ENCODE results near the gene PET117.
"Not testable (repeated sequence)": the region's sequence is repeated elsewhere in the genome, so short reads cannot be mapped to it uniquely, and the experiment has no call there.

PET117 gene

DNA sequence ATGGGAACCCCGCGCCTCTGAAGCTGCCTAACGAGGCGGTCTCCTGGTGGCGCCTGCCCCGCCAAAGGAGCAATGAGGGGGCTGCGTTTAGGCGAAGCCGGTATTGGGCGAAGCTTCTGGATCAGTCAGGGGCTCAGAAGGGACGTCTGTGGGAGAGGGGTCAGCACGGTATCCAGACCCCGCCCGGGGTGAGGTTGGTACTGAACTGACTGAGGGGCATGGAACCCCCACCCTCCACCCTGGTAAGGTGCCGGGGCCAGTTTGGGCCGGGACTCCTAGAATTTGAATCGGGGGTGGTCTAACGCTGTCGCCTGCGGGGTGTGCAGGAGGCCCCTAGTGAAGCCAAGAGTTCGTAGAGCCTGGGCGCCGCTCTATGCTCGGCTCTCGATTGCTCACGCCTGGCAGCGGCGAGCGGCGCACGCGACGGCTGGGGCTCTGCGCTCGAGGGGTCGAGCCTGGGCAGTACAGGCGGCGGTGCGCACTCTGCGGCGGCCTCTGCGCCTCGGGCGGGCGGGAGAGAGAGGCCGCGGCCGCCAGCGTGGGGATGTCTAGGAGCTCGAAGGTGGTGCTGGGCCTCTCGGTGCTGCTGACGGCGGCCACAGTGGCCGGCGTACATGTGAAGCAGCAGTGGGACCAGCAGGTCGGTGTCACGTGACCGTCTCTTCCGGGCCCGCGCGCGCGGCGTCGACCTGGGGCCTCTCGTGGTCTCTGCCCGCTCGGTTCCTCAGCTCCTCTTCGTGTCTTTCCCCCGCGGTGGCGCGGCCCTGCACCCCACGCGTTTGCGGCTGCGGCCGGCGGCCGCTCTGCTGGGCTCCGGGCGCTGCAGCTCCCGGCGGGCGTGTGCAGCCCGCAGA is at the start of gene PET117, which contains the start of gene KAT14:
Gene PET117 (plus strand): TSS at position 452 of the 854 bp plus-strand sequence. CDS start 93 bp downstream, at position 545.
Gene KAT14 (plus strand): TSS at position 452 of the 854 bp plus-strand sequence. CDS start 4,798 bp downstream, outside the sequence.
- intact Hi-C loops (cut with DNase I): loop anchor here (5.0 to 10.0 kb wide), 2 partner anchors 147 to 170 kb away; partner anchors contain the start of genes MGME1, SNX5 and ZNF133
- peak; percentile 68 to 96 (median 92) for DNase-seq

DNA sequence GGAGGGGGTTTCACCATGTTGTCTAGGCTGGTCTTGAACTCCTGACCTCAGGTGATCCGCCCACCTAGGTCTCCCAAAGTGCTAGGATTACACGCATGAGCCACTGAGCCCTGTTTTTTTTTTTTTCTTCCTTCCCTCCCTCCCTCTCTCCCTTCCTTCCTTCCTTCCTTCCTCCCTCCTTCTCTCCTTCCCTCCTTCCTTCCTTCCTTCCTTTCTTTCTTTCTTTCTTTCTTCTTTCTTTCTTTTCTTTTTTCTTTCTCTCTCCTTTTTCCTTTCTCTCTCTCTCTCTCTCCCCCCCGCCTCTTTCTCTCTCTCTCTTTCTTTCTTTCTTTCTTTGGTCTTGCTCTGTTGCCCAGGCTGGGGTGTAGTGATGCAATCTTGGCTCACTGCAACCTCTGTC is 49.4 kb upstream of the PET117 start:
- DNase-seq; intact Hi-C loops (cut with DNase I): not testable (repeated sequence)

GRCh38 chr20:18088841-18089240 is 48.8 kb upstream of the PET117 start:
- intact Hi-C loops (cut with DNase I); DNase-seq: not testable (repeated sequence)

DNA sequence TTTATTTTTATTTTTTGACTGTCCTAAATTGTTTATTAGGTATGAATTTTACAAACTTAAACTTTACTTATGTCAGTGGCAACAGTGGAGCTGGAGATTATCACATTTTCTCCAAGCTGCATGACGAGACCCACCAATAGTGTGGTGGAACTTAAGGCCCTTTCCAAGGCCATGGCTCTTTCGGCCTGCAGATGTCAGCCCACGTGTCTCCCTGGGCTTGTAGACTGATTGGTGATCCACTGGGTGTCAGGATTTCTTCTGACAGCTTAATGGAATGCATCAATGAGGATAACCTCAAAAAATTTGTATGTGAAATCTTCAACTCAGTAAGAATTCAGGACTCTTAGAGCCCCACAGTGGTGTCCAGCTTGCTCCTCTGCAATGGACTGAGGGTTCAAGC is 47.6 kb upstream of the PET117 start:
- intact Hi-C loops (cut with DNase I): no loop called here

GRCh38 chr20:18090477-18090876 is 47.2 kb upstream of the PET117 start:
- intact Hi-C loops (cut with DNase I): no loop called here
- peak in 2 of 42 donors; percentile 14 to 22 for DNase-seq

More for the DNA sequence above, 47.6 kb upstream of the PET117 start:
- DNase-seq: peak in 3 of 42 donors; percentile 4 to 43 (median 8)

DNA sequence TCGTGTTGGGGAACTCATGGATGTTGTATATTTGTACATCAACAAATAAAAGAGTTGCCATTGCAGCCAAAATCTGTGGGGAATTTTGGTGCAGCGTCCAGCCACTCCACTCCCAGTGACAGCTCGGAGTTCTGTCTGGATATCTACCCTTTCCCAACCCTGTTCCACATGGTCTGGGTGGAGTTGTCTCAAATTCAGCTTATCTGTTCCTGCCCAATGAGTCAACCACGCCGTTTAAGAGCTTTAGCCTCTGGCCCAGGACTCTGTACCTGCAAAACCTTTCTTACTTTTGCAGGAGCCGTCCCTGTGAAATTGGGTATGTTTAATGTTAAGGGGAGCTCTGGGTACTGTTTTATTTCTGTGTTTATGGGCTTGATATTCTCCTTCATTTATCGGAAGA is 46.0 kb upstream of the PET117 start:
- intact Hi-C loops (cut with DNase I): no loop called here
- peak in 2 of 42 donors; percentile 13 to 26 for DNase-seq

- intact Hi-C loops (cut with DNase I): no loop called here
Observed at GRCh38 chr20:18092890-18093289, 44.8 kb upstream of the PET117 start.

DNA sequence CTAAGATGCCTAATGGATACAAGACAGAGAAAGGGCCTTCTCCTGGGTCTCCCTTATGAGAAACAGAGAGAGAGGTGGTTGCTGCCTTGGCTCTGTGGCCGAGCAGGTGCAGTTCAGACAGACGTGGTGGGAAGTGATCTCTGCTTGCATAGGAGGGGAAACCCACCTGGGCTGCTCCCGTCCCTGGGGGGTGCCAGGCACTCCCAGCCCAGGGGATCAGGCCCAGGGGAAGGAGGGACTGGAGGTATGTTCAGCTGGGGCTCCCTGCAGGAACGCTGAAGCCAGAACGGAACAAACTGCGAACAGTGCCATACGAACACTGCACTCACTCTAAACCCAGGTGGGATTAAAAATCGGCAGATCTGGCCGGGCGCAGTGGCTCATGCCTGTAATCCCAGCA is 44.3 kb upstream of the PET117 start:
- peak in 2 of 42 donors; percentile 17 to 20 for DNase-seq
- intact Hi-C loops (cut with DNase I): no loop called here

More at GRCh38 chr20:18092890-18093289, 44.8 kb upstream of the PET117 start:
- peak in 2 of 42 donors; percentile 2 to 20 for DNase-seq

DNA sequence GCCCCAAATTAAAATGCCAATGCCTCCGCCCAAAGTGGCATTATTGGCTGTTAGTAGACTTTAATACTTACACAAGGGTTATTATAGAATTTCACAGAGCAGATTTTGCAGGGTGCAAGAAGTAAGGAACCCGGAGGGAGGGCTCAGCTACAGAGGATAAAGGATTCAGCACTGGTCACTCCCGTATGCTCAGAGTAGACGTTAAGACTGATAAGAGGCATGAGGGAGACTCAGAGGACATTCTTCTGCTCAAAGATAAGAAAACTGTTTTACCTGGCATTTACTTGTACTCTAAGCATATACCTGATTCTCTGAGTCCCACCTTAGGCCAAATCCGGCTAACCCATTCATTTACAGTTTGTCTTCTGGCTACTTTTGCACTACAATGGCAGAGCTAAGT is 43.5 kb upstream of the PET117 start:
- DNase-seq: peak in 1 of 42 donors; percentile 17
- intact Hi-C loops (cut with DNase I): no loop called here

DNA sequence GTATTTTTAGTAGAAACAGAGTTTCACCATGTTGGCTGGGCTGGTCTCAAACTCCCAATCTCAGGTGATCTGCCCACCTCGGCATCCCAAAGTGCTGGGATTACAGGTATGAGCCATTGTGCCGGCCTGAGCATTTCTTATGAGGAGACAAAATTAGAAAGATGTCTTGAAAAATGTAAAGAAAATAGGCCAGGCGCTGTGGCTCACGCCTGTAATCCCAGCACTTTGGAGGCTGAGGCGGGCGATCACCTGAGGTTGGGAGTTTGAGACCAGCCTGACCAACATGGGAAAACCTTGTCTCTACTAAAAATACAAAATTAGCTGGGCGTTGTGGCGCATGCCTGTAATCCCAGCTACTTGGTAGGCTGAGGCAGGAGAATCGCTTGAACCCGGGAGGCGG is 37.1 kb upstream of the PET117 start:
- DNase-seq: peak in 1 of 42 donors; percentile 31
- intact Hi-C loops (cut with DNase I): not testable (repeated sequence)

DNA sequence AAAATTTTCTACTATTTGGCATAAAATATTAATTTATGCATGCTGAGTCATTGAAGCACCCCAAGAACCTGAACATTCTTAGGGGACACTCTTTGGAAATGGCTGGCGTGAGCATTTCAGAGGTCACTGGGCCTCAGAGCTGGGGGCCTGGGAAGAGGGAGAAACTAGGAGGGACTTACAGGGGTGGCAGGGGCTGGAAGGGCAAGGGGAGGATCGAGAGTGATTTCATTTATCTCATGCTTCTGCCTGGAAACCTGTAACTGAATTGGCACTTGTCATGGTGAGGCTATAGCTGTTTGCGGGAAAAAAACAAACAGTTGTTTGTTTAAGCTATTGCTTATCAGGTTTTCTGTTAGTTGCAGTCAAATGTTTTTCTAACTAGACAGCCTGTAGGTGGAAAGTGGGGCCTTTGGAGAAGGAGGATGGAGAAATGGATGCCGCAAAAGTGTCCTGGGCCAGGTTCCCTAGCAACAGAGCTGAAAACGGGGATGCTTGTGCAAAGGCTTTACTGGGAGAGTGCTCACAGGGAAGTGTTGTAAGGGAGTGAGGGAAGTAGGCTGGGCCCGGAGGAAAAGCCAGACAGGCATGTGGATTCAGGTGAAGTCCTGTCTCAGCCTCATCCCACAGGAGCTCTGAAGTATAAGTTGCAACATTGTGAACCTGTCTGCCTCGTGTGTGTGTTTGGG is 36.4 kb upstream of the PET117 start:
- no peak for DNase-seq

GRCh38 chr20:18103497-18103896 is 34.2 kb upstream of the PET117 start:
- intact Hi-C loops (cut with DNase I): no loop called here
- DNase-seq: no peak

More for the DNA sequence above, 36.4 kb upstream of the PET117 start:
- intact Hi-C loops (cut with DNase I): no loop called here

DNA sequence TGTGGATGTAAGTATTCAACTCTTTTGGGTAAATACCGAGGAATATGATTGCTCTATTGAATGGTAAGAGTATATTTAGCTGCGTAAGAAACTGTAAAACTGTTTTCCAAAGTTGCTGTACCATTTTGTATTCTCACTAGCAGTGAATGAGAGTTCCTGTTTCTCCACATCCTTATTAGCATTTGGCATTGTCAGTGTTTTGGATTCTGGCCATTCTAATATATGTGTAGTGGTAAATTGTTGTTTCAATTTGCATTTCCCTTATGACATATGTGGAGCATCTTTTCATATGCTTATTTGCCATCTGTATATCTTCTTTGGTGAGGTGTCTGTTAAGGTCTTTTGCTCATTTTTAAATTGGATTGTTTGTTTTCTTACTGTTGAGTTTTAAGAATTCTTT is 29.3 kb upstream of the PET117 start:
- intact Hi-C loops (cut with DNase I): no loop called here
- DNase-seq: no peak

DNA sequence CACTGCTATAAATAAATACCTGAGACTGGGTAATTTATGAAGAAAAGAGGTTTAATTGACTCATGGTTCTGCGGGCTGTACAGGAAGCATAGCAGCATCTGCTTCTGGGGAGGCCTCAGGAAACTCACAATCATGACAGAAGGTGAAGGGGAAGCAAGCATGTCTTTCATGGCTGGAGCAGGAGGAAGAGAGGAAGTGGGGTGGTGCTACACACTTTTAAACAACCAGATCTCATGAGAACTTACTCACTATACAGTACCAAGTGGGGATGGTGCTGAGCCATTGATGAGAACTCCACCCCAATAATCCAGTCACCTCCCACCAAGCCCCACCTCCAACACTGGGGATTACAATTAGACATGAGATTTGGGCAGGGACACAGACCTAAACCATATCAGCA is 9.1 kb upstream of the PET117 start:
- DNase-seq; intact Hi-C loops (cut with DNase I): not testable (repeated sequence)

DNA sequence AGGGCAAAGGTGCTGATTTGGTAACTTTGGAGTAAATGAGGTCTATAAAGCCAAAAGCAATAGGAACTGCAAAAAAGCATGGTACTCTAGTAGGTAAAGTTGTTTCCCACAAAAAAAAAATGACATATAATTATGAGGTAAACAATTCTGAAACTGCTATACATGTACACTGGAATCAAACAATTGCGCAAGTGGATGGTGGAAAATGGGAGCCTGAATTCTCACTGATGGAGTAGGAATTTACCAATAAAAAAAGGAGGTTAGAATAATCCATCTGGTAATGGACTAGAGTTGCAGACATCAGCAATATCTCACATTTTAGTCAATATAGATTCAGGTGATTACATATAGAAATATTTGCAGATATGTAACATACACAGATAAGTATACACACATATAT is 5.0 kb upstream of the PET117 start:
- no peak for DNase-seq
- intact Hi-C loops (cut with DNase I): loop anchor here (10.0 kb wide), 1 partner anchor 152 kb away; the partner anchor contains the start of gene ZNF133

DNA sequence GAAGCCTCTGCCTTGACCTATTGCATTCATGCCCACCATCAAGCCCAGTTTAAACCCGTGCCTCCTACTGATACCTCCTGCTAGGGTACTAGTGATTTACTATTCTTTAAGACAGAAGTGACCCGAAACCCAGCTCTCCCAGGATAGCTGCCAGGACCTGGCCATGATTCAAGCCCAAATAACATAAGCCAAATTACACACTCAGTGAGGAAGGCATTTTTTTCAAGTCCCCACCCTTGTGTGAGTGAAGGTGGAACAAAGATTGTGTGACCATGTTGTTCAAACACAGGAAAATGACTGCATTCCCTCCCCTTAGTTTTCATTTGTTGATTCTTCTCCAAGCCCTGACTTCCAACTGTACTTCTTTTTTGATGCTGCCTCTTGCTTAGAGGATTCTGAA is 3.7 kb upstream of the PET117 start:
- no peak for DNase-seq
- intact Hi-C loops (cut with DNase I): loop anchor here (10.0 kb wide), 1 partner anchor 151 kb away; the partner anchor contains the start of gene ZNF133

DNA sequence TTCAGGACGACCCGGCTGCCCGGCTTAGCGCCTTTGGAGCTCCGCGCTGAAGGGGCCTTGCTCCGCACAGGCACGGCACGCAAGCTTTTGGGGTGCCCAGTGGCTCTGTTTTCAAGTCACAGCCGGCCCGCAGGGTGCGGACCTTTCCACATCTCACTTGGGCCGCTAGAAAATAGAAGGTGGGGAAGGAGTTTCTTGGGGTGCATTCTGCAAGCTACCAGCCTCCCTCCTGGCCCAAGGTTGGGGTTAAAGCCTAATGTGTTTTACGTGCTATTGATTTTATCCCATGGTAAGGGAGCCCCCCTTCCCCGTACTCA is 561 bp downstream of the PET117 start:
- peak in 1 of 42 donors; percentile 10 for DNase-seq
- intact Hi-C loops (cut with DNase I): loop anchor here (5.0 to 10.0 kb wide), 2 partner anchors 147 to 171 kb away; partner anchors contain the start of genes MGME1, SNX5 and ZNF133

DNA sequence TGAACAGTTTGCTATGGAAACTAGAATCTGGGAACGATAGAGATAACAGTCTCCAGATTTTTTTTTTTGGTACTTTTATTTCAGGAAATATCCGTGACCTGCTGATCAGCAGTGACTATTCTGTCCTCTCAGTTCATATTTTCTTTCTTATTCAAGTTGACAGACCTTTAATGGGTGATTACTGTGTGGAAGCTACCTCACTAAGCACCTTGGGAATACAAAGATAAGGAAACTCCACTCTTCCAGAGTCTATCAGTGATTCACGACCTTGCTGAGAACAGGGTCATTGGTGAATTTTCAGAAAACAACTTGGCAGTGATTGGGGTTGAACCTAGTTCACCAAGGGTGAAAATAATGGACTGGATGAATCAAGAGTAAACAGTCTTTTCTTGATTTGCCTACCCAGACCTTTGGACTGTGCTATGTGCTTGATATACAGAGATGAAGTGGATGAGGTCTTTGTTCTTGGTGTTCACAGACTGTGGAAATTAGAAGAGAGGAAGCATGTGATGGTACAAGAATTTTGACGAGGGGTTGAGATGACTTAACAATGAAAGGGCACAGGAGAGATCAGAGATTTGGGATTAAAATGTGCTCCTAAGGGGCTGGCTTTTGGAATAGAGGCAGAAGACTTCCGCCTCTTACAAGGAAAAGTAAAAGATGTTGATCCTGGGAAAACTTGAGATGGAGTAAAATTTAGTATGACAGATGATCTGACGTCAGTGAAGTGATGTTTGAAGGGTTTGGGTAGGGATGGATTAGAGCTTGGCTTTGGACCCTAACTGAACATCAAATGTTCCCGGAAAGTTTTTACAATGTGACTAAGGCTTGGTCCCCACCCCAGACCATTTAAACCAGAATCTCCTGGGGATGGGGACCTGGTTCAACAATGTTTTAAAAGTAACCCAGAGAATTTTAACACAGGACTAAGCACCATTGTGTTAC is 1.2 kb downstream of the PET117 start:
- intact Hi-C loops (cut with DNase I): loop anchor here (5.0 to 10.0 kb wide), 2 partner anchors 146 to 172 kb away; partner anchors contain the start of genes MGME1, SNX5 and ZNF133
- DNase-seq: no peak
